GM19467 (cell line): ENCODE measurements around the gene DLG2.

Experiments
- ATAC-seq: cut with Tn5 transposase; IDR thresholded peaks from one replicate; pipeline ENCODE4 v1.9.1; 2021; ENCODE audit warnings: mild to moderate bottlenecking, moderate library complexity; ENCODE audit not compliant: unreplicated experiment

Gene DLG2

DNA sequence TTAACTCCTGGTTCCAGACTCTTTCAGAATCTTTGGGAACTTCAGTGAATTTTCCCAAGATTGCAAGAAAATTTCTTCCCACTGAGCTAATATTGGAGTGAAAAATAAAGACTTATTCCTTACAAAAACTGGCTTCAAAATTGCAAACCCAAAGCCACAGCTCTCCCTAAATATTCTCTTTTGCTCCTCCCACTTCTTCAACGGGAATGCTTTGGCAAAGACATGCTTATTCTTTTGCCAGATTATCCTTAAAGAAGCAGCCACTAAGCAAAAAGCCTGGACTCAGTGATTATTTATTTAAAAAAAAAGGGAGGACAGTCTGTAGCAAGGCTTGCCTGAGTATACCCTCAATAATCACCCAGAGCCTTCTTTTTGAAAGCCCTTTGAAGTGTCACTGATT, 1438.6 kb downstream of the DLG2 start:
- ATAC-seq = no peak

DNA sequence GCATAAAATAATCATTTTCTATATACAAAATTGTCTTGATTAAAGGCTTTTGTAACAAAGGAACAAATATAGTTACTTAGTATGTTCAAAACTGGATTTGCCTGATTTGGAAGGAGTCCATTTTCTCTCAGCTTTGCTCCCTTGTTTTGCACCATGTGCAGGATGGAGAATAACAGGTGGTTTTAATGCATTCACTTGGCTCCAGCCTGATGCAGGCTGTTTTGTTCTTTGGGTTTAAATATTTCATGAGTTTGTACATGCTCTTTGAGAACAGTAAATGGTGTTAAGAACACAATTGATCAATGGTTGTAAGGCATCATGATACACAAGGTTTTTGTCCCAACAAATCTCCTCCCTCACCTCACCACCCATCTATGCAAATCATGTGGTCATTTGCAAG, 1454.1 kb downstream of the DLG2 start:
- no peak for ATAC-seq

DNA sequence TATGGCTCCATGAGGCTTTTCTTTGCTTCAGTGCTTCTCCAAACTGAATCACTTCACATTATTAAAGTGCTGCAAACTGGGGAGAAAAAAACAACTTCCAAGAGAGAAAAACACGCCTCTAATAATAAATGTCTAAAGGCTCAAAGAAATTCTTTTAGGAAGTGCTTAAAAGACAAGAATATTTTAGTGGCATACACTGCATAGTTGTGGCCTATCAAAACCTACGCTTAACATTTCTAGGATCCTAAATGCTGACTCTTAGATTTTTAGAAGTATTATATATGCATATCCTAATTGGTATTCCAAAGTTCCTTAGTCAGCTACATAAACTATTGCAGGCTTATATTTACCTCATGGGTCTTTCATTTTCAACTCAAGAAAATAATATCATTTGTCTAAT, 1462.0 kb downstream of the DLG2 start:
- ATAC-seq = no peak

DNA sequence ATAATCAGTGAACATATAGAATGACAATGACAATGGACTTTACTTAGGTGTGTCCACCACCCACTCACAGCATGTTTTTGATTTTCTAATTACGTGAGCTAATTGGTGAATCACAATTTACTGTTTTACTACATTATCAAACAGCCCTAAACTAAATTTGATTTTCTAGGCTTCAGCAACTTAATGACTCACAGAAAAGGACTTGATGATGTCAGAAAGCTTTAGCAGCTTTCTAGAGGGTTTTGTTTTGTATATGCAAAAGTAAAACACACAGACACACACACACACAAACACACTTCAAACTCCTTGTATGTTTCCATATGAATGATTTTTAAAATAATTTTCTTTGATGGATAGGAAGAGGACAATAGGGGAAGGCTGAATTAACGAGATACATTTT, 1462.4 kb downstream of the DLG2 start:
- no peak for ATAC-seq

DNA sequence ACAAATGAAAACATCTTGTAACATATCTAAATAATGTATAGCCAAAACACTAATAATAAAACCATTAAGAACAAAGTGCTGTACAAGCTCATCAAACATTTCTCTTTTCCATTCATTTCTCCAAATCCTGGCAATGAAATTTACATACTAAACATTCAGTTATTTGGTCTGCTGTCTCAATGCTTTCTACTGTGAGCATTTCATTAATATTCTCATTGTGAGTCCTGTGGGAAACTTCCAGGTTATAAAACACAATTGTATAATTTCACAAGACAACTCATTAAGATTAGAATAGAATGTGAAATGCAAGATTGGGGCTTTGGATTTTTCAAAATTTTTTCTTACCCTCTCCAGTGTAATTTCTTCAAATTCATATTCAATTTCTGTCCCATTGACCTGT, 1464.0 kb downstream of the DLG2 start:
- ATAC-seq = no peak

DNA sequence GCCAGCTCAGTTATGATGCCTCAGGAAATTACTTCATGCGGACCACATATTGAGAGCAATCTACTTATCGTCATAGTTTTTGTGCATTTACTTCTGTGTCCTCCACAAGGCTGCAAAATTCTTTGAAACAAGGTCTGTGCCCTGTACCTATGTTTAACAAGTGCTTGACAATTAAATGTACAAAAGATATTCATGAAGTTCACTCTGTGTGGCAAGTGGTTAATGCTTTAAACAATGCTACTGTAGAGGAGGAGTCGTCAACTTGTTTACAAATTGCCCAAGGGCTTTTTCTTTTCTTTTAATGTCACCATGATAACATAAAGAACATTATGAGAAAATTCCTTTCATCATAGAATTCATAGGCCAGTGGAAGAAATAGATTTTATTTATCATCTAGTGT, 1469.5 kb downstream of the DLG2 start:
- no peak for ATAC-seq

DNA sequence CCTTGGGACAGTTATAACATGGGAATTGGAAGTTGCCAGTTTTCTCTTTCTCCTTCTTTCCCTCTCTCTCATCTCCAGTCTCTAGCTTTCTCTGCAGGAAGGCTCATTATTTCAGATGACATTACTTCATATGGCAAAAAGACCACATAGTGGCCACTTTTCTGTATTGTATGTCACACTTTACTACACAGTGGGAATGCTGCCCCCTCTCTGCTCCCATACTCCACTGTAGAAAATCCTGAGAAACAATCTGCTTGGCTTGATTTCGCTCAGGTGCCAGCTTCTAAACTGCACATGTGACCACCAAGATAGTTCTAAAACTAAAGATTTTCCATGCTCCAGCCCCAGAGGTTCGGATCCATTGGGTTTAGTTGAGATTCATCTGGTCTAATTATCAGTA, 1480.3 kb downstream of the DLG2 start:
- no peak for ATAC-seq

DNA sequence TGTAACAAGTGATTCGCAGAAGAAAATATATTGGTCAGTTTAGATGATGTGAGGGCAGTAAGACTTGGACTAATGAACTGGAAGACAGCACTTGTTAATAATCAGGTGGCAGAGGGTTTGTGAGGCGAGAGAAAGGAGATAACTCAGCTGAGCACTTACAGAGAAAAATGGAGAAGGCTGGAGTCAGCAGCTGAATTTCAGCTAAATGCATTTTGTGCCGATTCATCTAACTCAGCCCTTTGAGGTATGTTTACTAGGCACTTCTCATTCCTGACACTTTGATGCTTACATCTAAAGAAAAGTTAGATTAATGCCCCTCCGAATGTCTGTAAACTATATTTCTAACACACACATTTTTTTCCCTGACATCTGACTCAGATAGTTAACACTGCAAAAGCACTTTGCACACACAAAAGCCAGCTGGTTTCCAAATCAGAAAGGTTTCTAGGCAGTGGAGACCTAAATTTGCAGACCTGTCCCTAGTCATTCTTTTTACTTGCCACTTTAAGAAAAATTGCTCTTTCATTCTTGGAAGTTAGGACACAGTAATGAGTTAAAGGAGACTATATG, 1481.4 kb downstream of the DLG2 start:
- ATAC-seq = no peak

DNA sequence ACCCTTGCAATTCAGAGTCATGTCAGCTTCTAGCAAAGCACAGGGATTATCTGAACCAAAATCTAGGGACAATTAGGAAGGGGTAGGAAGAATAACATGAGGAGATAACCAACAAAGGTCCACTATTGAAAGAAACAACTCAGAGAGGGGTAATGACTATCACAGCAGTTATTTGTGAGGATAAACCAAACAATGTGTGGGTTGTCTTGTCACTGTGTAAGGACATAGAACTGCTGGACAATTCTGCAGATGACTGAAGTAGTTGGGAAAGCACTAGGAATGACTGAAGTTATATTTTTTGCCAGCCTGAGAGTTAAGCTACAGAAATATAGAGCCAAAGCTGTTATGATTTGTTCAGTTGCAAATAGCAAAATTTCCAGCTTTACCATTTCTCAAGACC, 1482.6 kb downstream of the DLG2 start:
- ATAC-seq = no peak

DNA sequence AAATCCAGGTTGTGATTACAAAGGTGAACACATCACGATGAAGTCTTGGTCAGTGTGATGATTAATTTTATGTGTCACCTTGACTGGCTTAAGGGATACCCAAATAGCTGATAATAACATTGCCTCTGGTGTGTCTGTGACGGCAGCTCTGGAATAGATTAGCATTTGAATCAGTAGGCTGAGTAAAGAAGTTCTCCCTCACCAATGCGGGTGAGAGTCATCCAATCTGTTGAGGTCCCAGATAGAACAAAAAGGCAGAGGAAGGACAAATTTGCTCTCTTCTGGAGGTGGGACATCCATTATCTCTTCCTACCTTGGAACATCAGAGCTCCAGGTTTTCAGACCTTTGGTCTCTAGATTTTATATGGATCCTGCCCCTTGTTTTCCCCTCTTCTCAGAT, 1484.7 kb downstream of the DLG2 start:
- no peak for ATAC-seq

DNA sequence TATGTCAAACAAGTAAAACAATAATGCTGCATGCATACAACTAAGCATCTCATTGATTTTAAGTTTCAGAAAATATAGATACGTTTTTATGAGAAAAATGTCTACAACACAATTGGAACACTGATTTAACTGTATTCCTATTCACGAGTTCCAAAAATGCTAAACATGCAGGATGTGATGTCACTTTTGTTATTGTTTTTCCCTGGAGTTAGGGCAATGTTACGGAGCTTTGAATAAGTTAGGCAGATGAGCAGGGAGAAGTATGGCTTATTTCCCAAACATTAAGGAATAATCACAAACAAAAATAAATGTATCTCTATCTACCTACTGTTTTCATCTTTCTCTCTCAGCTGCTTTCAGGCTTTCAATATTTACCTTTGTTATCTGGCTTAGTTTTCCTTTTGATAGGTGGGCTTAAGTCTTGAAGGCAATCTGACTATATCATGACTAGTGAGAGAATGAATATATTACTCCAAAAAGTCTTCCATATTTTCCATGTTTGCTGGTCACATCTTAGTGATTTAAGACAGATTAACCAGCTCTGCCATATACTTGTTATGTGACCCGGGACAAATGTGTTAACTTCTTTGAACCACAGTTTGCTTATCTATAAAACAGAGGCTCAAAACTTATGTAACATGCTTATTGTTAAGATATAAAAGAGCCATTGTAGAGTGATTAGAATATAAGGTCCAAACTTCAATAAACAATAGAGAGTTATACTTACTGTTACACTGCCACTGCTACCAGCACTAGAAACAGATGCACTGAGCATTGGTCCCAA, 1486.6 kb downstream of the DLG2 start:
- no peak for ATAC-seq

DNA sequence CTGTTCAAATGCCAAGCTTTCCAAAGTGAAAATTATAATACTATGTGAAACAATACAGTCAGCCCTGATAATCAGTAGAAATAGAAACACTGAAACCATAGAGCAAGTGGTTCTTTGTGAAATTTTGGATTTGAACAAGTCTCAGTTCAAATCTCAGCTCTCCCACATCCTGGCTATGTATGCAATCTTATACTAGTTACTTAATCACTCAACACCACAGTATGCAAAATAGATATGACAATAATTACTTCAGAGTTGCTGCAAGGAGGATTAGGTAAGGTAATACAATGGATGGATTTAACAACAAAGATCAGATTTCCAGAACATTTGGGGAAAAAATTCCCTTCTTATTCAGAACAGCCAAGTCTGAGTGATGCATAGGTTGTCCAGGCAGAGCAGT, 1489.2 kb downstream of the DLG2 start:
- no peak for ATAC-seq

DNA sequence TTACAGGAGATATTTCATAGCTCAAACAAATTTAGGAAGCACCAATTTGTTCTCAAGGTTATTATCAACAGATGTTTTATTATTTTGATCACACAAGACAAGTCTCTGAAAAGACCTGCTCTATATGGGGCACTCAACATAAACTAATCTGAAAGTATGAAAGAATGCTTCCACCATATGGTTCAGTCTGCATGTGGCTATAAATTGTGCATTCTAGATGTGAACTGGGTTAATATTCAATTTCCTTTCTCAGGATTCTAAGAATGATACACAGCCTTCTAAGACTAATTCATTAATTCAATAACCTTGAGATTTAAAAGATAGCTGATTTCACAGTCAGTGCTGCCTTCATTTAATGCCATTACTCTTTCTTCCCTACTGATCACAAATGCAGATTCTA, 1489.6 kb downstream of the DLG2 start:
- ATAC-seq = no peak

DNA sequence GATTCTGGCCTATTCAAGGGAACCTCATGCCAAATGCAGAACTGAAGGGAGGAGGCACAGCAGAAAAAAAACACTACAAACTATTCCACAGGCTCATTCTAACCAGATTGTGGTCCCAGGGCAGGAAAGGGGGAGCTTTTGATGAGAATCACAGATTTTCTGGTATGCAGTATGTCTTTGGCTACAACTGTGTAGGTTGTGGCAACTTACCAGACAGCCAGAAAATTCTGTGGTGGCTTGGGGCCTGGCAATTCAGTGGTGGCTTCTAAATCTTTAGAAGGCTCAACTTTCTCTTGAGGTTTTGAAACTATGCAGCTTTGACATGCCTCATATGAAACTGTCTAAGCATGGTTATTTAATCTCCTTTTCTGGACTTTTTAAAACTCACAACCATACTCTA, 1490.2 kb downstream of the DLG2 start:
- no peak for ATAC-seq

DNA sequence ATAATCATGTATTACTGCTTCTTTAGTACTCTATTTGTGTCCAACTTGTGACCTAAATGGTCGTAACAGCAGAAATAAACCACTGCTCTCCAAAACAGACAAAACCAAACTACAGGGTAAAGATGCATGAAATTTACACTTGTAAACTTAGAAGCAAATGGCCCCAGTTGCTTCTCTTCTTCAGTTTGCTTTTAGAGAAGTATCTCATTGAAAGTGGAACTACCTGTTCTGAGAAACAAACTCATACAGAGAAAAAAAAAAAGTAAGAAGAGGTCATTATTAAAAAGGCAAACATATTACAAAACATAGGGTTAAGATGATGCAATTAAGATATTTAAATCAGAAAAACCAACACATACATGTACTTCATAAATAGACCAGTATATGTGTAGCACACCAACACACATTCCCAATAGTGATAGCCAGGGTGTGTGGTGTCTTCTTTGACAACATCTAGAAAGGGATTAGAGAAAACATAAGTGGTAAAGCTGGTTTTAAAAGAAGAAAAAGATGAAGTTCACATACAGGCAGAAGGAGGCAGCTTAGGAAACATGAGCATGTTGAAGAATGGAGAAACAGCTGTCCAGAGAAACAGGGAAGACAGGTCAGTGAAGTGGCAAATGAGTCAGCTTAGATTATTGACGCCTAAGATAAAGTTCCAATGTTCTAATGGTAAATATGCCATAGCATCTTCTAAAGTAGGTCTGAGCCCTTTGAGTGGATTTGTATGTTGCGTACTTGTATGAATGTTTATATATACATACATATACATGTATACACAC, 1496.3 kb downstream of the DLG2 start:
- no peak for ATAC-seq

DNA sequence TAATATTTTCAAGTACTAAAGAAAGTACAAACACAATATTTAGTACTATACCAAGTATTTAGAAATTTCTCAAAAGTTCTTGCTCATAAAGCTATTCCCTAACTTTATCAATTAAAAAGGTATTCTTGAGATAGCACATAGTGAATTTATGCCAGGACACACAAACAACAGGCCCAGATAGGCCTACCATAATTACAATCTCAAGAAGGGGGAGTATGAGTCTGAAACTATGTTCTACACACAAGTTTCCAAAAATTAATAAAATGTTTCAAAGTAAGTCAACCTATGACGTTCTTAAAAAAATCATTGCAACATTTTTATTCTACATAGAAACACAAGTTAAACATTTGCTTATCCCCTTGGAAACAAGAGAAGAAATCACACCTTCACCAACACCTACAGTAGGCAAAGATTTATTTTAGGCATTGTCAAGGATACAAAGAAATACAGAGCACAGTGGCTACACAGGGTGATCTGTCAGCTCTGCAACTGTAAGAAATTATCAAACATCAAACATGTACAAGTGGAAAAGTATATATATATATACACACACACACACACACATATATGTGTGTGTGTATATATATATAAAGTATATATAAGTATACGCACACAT, 1497.1 kb downstream of the DLG2 start:
- no peak for ATAC-seq

DNA sequence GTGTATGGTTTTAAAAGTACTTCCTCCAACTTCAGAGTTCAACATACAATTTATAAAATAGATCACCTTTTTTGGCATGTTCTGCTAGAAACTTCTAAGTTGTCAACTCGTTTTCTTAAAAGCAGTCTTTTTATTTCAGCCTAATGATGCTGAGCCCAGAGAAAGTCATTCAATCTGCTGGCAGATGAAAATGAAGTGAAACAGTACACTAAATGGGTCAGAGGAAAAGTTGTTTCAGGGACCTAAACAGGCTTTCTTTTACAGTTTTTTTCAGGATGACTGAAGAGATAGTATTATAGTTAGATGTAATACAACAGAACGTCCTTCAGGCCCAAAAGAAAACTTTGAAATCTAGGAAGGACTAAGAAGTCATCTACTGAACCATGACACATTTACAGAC, 1498.3 kb downstream of the DLG2 start:
- no peak for ATAC-seq

DNA sequence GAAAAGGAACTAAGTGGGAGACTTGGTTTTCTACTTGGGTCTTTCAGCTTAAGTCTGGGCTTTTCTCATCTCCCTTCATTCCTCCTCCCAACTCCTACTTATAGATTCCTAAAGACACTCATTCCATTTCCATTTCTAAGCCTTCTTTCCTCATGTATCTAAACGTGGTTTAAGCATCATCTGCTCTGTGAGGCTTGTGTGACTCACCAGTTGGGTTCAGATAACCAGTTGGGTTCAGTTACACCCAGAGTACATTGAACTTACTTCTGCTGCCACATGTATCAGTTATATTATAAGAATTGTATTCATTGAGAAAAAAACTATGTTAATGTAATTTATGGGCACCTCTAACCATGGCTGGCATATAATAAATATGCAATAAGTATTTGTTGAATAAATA, 1509.8 kb downstream of the DLG2 start:
- no peak for ATAC-seq

DNA sequence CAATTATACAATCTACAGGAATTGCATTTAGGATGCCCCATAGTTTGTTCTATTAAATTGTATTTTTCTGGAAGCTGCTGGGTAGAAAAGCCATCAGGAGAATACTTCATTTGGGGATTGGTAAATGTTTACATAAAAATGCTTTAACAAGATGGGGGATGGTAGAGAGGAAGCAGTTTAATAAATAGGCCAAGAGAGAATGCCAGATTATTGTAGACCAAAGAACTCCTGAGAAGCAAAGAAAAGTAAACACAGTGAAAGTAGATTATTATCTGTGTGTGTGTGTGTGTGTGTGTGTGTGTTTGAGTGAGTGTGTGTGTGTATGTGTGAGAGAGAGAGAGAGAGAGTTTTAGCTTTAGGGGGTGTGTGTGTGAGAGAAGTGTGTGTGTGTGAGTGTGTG, 1520.6 kb downstream of the DLG2 start:
- no peak for ATAC-seq

DNA sequence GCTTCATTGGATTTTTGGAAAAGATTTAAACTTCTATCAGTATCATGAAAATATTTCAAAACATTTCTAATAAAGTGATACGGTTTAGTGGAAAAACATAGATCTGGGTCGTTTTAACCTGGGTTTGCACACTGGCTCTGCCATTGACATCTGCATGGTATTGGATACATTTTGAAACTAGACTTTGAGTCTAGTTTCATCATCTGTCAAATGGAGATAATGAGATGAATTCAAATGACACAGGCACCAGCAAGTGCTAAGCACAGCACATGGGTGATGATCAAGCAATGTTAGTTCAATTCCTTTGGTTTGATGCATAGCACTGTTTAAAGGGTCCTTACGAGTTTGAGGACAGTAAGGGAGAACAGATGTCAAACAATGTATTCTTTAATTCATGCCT, 1522.0 kb downstream of the DLG2 start:
- no peak for ATAC-seq

DNA sequence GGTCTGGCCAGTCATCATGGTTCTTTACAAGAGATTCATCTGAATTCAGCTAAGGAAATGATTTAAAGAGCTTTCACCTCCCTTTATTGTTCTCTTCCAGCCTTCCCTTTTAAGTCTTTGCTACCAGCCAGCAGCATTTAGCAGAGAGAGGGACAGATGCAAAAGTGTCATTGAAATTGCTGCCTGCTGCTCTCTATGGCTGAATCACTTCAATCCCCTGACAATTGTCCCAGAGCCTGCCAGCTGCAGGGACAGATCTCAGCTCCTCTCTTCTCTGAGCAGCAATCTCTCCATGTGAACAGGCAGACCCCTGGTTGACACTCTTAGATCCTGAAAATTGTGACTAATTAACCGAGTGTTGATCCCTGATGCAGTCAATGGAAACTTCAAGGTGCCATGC, 1524.0 kb downstream of the DLG2 start:
- ATAC-seq = no peak

DNA sequence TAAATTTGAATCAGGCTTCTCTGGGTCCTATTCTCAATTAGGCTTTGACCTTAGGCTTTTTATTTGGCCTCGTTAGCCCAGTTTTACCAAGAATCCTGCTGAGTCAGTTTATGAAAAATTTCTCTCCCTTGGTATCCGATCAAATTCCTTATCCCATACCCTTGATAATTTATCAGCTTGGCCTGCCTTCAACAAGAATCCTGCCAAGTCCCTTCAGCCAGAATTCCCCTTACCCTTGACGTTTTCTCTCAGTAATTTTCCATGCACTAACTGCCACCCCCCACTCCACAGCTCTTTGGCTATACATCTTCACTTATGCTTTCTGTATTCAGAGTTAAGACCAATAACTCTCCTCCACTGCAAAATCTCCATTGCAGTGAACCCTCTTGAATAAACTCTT, 1530.0 kb downstream of the DLG2 start:
- ATAC-seq = no peak
